Smooth muscle cell (in vitro differentiated cells): ENCODE measurements around the gene PCDH19. TPM values are rescaled to one million over a fixed set of nuclear protein-coding genes. Genes with fewer than 3 reads are reported as not detected.

Experiments used
- DNase-seq: peaks from one replicate; lab custom pipeline; 2025; ENCODE audit not compliant: unreplicated experiment; lab: John Stamatoyannopoulos, UW
- H2AFZ ChIP-seq: fragments of 200-600 bp; sonication (generic); 2 replicates; pipeline ENCODE4 v1.6.0; 2016; ENCODE audit warnings: antibody characterized with exemption, low read depth, mild to moderate bottlenecking
- H3F3A ChIP-seq: fragments of 200-600 bp; sonication (generic); 2 replicates; pipeline ENCODE4 v1.6.0; 2017; ENCODE audit warnings: antibody characterized with exemption, low read depth
- H3K27ac ChIP-seq: fragments of 200-600 bp; sonication (generic); 2 replicates; pipeline ENCODE4 v1.5.1; 2016; ENCODE audit warnings: low read depth, mild to moderate bottlenecking
- H3K27me3 ChIP-seq: fragments of 200-600 bp; sonication (generic); 2 replicates; pipeline ENCODE4 v1.6.1; 2016; ENCODE audit warnings: low read depth, mild to moderate bottlenecking
- H3K36me3 ChIP-seq: fragments of 200-600 bp; sonication (generic); 2 replicates; pipeline ENCODE4 v1.5.1; 2016; ENCODE audit warnings: low read depth
- H3K4me1 ChIP-seq: fragments of 200-600 bp; sonication (generic); 2 replicates; pipeline ENCODE4 v1.5.1; 2016; ENCODE audit warnings: low read depth
- H3K4me2 ChIP-seq: fragments of 200-600 bp; sonication (generic); 2 replicates; pipeline ENCODE4 v1.6.0; 2016; ENCODE audit warnings: mild to moderate bottlenecking
- H3K4me3 ChIP-seq: fragments of 200-600 bp; sonication (generic); 2 replicates; pipeline ENCODE4 v1.5.1; 2016; ENCODE audit warnings: mild to moderate bottlenecking
- H3K79me2 ChIP-seq: fragments of 200-600 bp; sonication (generic); 2 replicates; pipeline ENCODE4 v1.6.0; 2016; ENCODE audit warnings: low read depth, mild to moderate bottlenecking
- H3K9ac ChIP-seq: fragments of 200-600 bp; sonication (generic); 2 replicates; pipeline ENCODE4 v1.6.0; 2016; ENCODE audit warnings: low read depth
- H3K9me3 ChIP-seq: fragments of 200-600 bp; sonication (generic); replicated peaks from 2 replicates; pipeline ENCODE4 v1.5.1; 2016; ENCODE audit warnings: low read depth
- H4K20me1 ChIP-seq: fragments of 200-600 bp; sonication (generic); 2 replicates; pipeline ENCODE4 v1.6.0; 2016; ENCODE audit warnings: low read depth
- WGBS: methylation state at CpG from one replicate; pipeline ENCODE4 v1.1.7; 2016; ENCODE audit warnings: low lambda C conversion rate; 5-methylcytosine and 5-hydroxymethylcytosine counted together
- polyA plus RNA-seq: library from polyadenylated mRNA; unstranded; fragments of >200 nt; fragmentation: Nextera tagmentation; extraction: Ambion mirVana; gene quantifications from 2 replicates; pipeline ENCODE4 v1.2.1, GENCODE V29; 2016
- total RNA-seq: library from RNA; depleted of rRNA; stranded (reverse); fragments of >200 nt; gene quantifications from 2 replicates; pipeline ENCODE4 v1.2.3, GENCODE V29; 2014
- TF ChIP-seq, protein P1 (sequence below): fragments of 200-600 bp; sonication (generic); IDR thresholded peaks from 2 replicates; pipeline ENCODE4 v1.5.1; 2017; ENCODE audit warnings: borderline replicate concordance, mild to moderate bottlenecking, antibody characterized with exemption; ENCODE audit not compliant: insufficient read depth, poor library complexity, severe bottlenecking

The PCDH19 gene
- total and polyA plus RNA-seq, 2 experiments from 2014 or later: 7.5 to 16.8 TPM

GRCh38 chrX:100404851-100405250, 5.2 kb downstream of the PCDH19 start:
- no peak for DNase-seq
- Histone ChIP-seq H2AFZ (no peak overlapping the region), H3K4me1 (no peaks in the 10 kb centered on the region), H3K4me2 (peak overlapping the region; percentile 56), H3K79me2 (no peaks in the 10 kb centered on the region), H3K9ac (no peak overlapping the region), H3K27me3 (no peaks in the 10 kb centered on the region), H3K36me3 (no peaks in the 10 kb centered on the region), H3K9me3 (no peaks in the 10 kb centered on the region), H3F3A (no peaks in the 10 kb centered on the region), H3K4me3 (peak overlapping the region; percentile 6), H4K20me1 (peaks cover 30% of the 10 kb centered on the region), H3K27ac (no peak overlapping the region)
- 57% methylated on average over 3 of the region's 3 CpGs for WGBS
- TF ChIP-seq, protein P1, sequence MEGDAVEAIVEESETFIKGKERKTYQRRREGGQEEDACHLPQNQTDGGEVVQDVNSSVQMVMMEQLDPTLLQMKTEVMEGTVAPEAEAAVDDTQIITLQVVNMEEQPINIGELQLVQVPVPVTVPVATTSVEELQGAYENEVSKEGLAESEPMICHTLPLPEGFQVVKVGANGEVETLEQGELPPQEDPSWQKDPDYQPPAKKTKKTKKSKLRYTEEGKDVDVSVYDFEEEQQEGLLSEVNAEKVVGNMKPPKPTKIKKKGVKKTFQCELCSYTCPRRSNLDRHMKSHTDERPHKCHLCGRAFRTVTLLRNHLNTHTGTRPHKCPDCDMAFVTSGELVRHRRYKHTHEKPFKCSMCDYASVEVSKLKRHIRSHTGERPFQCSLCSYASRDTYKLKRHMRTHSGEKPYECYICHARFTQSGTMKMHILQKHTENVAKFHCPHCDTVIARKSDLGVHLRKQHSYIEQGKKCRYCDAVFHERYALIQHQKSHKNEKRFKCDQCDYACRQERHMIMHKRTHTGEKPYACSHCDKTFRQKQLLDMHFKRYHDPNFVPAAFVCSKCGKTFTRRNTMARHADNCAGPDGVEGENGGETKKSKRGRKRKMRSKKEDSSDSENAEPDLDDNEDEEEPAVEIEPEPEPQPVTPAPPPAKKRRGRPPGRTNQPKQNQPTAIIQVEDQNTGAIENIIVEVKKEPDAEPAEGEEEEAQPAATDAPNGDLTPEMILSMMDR: no peak

DNA sequence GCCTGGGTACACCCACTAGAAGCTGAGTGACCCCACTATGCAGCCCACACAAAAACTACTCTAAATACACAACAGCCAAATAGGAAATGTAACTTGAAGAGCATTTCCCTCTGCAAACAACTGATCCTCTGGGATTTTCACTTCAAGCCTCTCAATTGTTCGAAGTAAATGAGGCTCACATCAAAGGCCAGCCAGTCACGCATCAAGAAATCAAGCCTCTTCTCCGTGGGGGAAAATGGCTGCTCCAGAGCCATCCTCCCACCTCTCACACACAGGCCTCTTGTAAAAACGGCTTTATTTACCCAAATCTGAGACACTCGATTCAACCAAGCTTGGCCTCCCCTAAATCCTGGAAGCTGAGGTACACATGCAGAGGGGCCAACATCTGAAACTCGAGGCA, 14.3 kb downstream of the PCDH19 start:
- H3K9ac ChIP-seq: no peak overlapping the region
- H3K79me2 ChIP-seq: no peaks in the 10 kb centered on the region
- 61% methylated on average over 6 of the region's 6 CpGs for WGBS
- no peaks in the 10 kb centered on the region for H3K9me3 ChIP-seq
- no peak for DNase-seq
- H3K27ac ChIP-seq: no peak overlapping the region
- TF ChIP-seq, protein P1: no peak
- no peaks in the 10 kb centered on the region for H3F3A ChIP-seq
- H2AFZ ChIP-seq: no peak overlapping the region
- H3K27me3 ChIP-seq: no peaks in the 10 kb centered on the region
- H3K4me2 ChIP-seq: no peak overlapping the region
- H3K36me3 ChIP-seq: no peaks in the 10 kb centered on the region
- H3K4me3 ChIP-seq: no peak overlapping the region
- no peaks in the 10 kb centered on the region for H3K4me1 ChIP-seq
- H4K20me1 ChIP-seq: no peaks in the 10 kb centered on the region

- 46% methylated on average over 3 of the region's 3 CpGs for WGBS
- Histone ChIP-seq H3K27ac (no peak overlapping the region), H4K20me1 (no peaks in the 10 kb centered on the region), H3K27me3 (no peaks in the 10 kb centered on the region), H3F3A (no peaks in the 10 kb centered on the region), H3K9me3 (no peaks in the 10 kb centered on the region), H3K36me3 (no peaks in the 10 kb centered on the region), H3K9ac (no peak overlapping the region), H3K4me3 (no peak overlapping the region), H3K79me2 (no peaks in the 10 kb centered on the region), H3K4me1 (no peaks in the 10 kb centered on the region), H2AFZ (no peak overlapping the region), H3K4me2 (no peak overlapping the region)
- TF ChIP-seq, protein P1: no peak
- no peak for DNase-seq
Measured at GRCh38 chrX:100381619-100382018, 28.5 kb downstream of the PCDH19 start.

- no peak overlapping the region for H3K9ac ChIP-seq
- no peaks in the 10 kb centered on the region for H3K79me2 ChIP-seq
- H3K36me3 ChIP-seq: no peaks in the 10 kb centered on the region
- no peaks in the 10 kb centered on the region for H3K27me3 ChIP-seq
- peak overlapping the region; percentile 47 for H3K27ac ChIP-seq
- 25% methylated on average over 7 of the region's 7 CpGs for WGBS
- no peak overlapping the region for H3K4me3 ChIP-seq
- H4K20me1 ChIP-seq: no peaks in the 10 kb centered on the region
- H3F3A ChIP-seq: no peaks in the 10 kb centered on the region
- H3K9me3 ChIP-seq: no peaks in the 10 kb centered on the region
- DNase-seq: no peak
- TF ChIP-seq, protein P1: peak; percentile 47
- peak overlapping the region; percentile 17 for H3K4me2 ChIP-seq
- H3K4me1 ChIP-seq: no peaks in the 10 kb centered on the region
- H2AFZ ChIP-seq: no peak overlapping the region
Measured at GRCh38 chrX:100379388-100379986, 30.6 kb downstream of the PCDH19 start.
